Measurements from ENCODE around the gene CARD6.
"Not testable (repeated sequence)": the region's sequence is repeated elsewhere in the genome, so short reads cannot be mapped to it uniquely, and the experiment has no call there.

The CARD6 gene

GRCh38 chr5:40895440-40896425 is 54.6 kb downstream of the CARD6 start:
- not testable (repeated sequence) for H3K9me3 ChIP-seq (ENCODE audit: insufficient read depth, low read depth, low read length); H3K18ac ChIP-seq (ENCODE audit: low read length); H2AK5ac ChIP-seq (ENCODE audit: low read length); H3K4me1 ChIP-seq (ENCODE audit: control insufficient read depth in 1 of 2, insufficient read depth in 2 of 2, low read length in 2 of 2); H3K36me3 ChIP-seq (ENCODE audit: control insufficient read depth in 1 of 2, insufficient read depth in 2 of 2, low read length in 2 of 2); H3K4me2 ChIP-seq (ENCODE audit: low read length); H3K9ac ChIP-seq (ENCODE audit: low read length); H2BK12ac ChIP-seq (ENCODE audit: low read length); H3K14ac ChIP-seq (ENCODE audit: low read length); H3K79me1 ChIP-seq (ENCODE audit: low read length); H4K91ac ChIP-seq (ENCODE audit: low read depth, low read length); H4K12ac ChIP-seq (ENCODE audit: low read depth, low read length); H3K79me2 ChIP-seq (ENCODE audit: control insufficient read depth, insufficient read depth, low read length, poor library complexity); DNase-seq; H3K23ac ChIP-seq (ENCODE audit: low read length); H3K4ac ChIP-seq (ENCODE audit: low read depth, low read length); H2BK120ac ChIP-seq (ENCODE audit: insufficient read depth, low read length, poor library complexity); H3K27ac ChIP-seq (ENCODE audit: low read depth, low read length); H4K8ac ChIP-seq (ENCODE audit: low read depth, low read length); H2BK5ac ChIP-seq (ENCODE audit: low read depth, low read length, poor library complexity); H2AFZ ChIP-seq (ENCODE audit: insufficient read depth, low read length, poor library complexity); H3K27me3 ChIP-seq (ENCODE audit: insufficient read depth, low read length); H3K4me3 ChIP-seq (ENCODE audit: low read depth, low read length)
- no CpG with 5 or more reads among the region's 10 CpGs for WGBS (ENCODE audit: extremely low coverage, insufficient coverage, insufficient read length)

DNA sequence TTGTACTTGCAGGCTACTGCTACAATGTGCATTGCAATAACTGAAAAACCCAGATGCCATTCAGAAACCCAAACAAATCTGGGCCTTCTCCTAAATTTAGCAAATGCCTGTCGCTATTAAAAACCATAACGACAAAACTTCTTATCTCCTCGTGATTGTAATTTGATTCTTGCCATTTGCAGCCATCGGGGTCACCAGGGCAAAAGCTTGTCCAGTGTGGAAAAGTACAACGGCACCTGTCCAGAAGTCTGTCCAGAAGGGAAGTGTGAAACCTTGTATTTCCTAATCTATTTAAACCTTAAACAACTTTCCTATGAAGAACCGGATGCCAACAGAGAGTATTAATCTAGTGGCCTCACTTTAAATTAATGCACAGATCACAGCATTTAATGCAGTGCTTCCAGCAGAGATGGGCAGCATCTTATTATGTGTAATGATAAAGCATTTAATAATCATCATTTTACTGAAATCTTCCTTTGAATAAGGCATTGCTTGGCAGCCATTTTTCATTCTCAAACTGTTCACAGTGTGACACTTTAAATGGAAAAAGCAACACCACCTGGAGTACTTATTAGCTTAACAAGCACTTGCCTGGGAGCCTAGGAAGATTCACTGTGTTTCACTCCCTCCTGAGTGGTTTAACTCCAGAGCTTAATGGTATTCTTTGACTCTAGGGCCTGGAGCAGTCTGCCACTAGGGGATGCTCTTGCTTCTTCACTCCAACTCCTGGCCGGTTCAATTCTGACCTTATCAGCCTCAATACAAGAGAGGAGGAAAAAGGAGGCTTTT is 63.2 kb downstream of the CARD6 start:
- no peak overlapping the region for H2BK12ac ChIP-seq (ENCODE audit: low read length)
- H4K8ac ChIP-seq (ENCODE audit: low read depth, low read length): no peak overlapping the region
- H3K9ac ChIP-seq (ENCODE audit: low read length): no peak overlapping the region
- H2AK5ac ChIP-seq (ENCODE audit: low read length): no peak overlapping the region
- WGBS (ENCODE audit: extremely low coverage, insufficient coverage, insufficient read length): no CpG with 5 or more reads among the region's 7 CpGs
- no peaks in the 10 kb centered on the region for H3K27me3 ChIP-seq (ENCODE audit: insufficient read depth, low read length)
- H3K79me2 ChIP-seq (ENCODE audit: control insufficient read depth, insufficient read depth, low read length, poor library complexity): no peaks in the 10 kb centered on the region
- H3K18ac ChIP-seq (ENCODE audit: low read length): no peak overlapping the region
- no peak overlapping the region for H3K4ac ChIP-seq (ENCODE audit: low read depth, low read length)
- H3K4me3 ChIP-seq (ENCODE audit: low read depth, low read length): no peak overlapping the region
- H4K91ac ChIP-seq (ENCODE audit: low read depth, low read length): no peak overlapping the region
- no peaks in the 10 kb centered on the region for H3K79me1 ChIP-seq (ENCODE audit: low read length)
- H3K27ac ChIP-seq (ENCODE audit: low read depth, low read length): no peak overlapping the region
- DNase-seq: peak; percentile 41 to 82
- H4K12ac ChIP-seq (ENCODE audit: low read depth, low read length): no peak overlapping the region
- H3K23ac ChIP-seq (ENCODE audit: low read length): no peak overlapping the region
- no peaks in the 10 kb centered on the region for H3K9me3 ChIP-seq (ENCODE audit: insufficient read depth, low read depth, low read length)
- no peak overlapping the region for H2AFZ ChIP-seq (ENCODE audit: insufficient read depth, low read length, poor library complexity)
- H2BK120ac ChIP-seq (ENCODE audit: insufficient read depth, low read length, poor library complexity): no peak overlapping the region
- no peak overlapping the region for H2BK5ac ChIP-seq (ENCODE audit: low read depth, low read length, poor library complexity)
- H3K4me1 ChIP-seq (ENCODE audit: control insufficient read depth in 1 of 2, insufficient read depth in 2 of 2, low read length in 2 of 2): no peaks in the 10 kb centered on the region
- H3K4me2 ChIP-seq (ENCODE audit: low read length): no peak overlapping the region
- H3K14ac ChIP-seq (ENCODE audit: low read length): no peak overlapping the region
- no peaks in the 10 kb centered on the region for H3K36me3 ChIP-seq (ENCODE audit: control insufficient read depth in 1 of 2, insufficient read depth in 2 of 2, low read length in 2 of 2)

GRCh38 chr5:40904994-40905306 is 63.8 kb downstream of the CARD6 start:
- WGBS (ENCODE audit: extremely low coverage, insufficient coverage, insufficient read length): no CpG with 5 or more reads among the region's 2 CpGs
- H3K4me1 ChIP-seq (ENCODE audit: control insufficient read depth in 1 of 2, insufficient read depth in 2 of 2, low read length in 2 of 2): no peaks in the 10 kb centered on the region

GRCh38 chr5:40906351-40906751 is 65.2 kb downstream of the CARD6 start:
- no peaks in the 10 kb centered on the region for H3K79me1 ChIP-seq (ENCODE audit: low read length)
- no peak overlapping the region for H2AK5ac ChIP-seq (ENCODE audit: low read length)
- no peak overlapping the region for H2BK5ac ChIP-seq (ENCODE audit: low read depth, low read length, poor library complexity)
- H3K14ac ChIP-seq (ENCODE audit: low read length): no peak overlapping the region
- H3K18ac ChIP-seq (ENCODE audit: low read length): no peak overlapping the region
- no peak overlapping the region for H3K9ac ChIP-seq (ENCODE audit: low read length)
- H2BK12ac ChIP-seq (ENCODE audit: low read length): no peak overlapping the region
- H3K4ac ChIP-seq (ENCODE audit: low read depth, low read length): no peak overlapping the region
- no peaks in the 10 kb centered on the region for H3K79me2 ChIP-seq (ENCODE audit: control insufficient read depth, insufficient read depth, low read length, poor library complexity)
- H4K8ac ChIP-seq (ENCODE audit: low read depth, low read length): no peak overlapping the region
- no peak overlapping the region for H4K12ac ChIP-seq (ENCODE audit: low read depth, low read length)
- no CpG with 5 or more reads among the region's 1 CpG for WGBS (ENCODE audit: extremely low coverage, insufficient coverage, insufficient read length)
- no peak overlapping the region for H4K91ac ChIP-seq (ENCODE audit: low read depth, low read length)
- H3K4me3 ChIP-seq (ENCODE audit: low read depth, low read length): no peak overlapping the region
- H3K4me2 ChIP-seq (ENCODE audit: low read length): no peak overlapping the region
- no peaks in the 10 kb centered on the region for H3K9me3 ChIP-seq (ENCODE audit: insufficient read depth, low read depth, low read length)
- no peak overlapping the region for H2BK120ac ChIP-seq (ENCODE audit: insufficient read depth, low read length, poor library complexity)
- H3K36me3 ChIP-seq (ENCODE audit: control insufficient read depth in 1 of 2, insufficient read depth in 2 of 2, low read length in 2 of 2): no peaks in the 10 kb centered on the region
- no peak for DNase-seq
- H2AFZ ChIP-seq (ENCODE audit: insufficient read depth, low read length, poor library complexity): no peak overlapping the region
- no peak overlapping the region for H3K23ac ChIP-seq (ENCODE audit: low read length)
- H3K27ac ChIP-seq (ENCODE audit: low read depth, low read length): no peak overlapping the region
- H3K27me3 ChIP-seq (ENCODE audit: insufficient read depth, low read length): no peaks in the 10 kb centered on the region
- H3K4me1 ChIP-seq (ENCODE audit: control insufficient read depth in 1 of 2, insufficient read depth in 2 of 2, low read length in 2 of 2): no peaks in the 10 kb centered on the region

More at GRCh38 chr5:40904994-40905306, 63.8 kb downstream of the CARD6 start:
- no peaks in the 10 kb centered on the region for H3K79me2 ChIP-seq (ENCODE audit: control insufficient read depth, insufficient read depth, low read length, poor library complexity)
- DNase-seq: no peak
- no peak overlapping the region for H3K9ac ChIP-seq (ENCODE audit: low read length)
- H3K14ac ChIP-seq (ENCODE audit: low read length): no peak overlapping the region
- H2AFZ ChIP-seq (ENCODE audit: insufficient read depth, low read length, poor library complexity): no peak overlapping the region
- no peak overlapping the region for H4K8ac ChIP-seq (ENCODE audit: low read depth, low read length)
- H3K18ac ChIP-seq (ENCODE audit: low read length): no peak overlapping the region
- H3K4ac ChIP-seq (ENCODE audit: low read depth, low read length): no peak overlapping the region
- no peak overlapping the region for H4K91ac ChIP-seq (ENCODE audit: low read depth, low read length)
- no peak overlapping the region for H3K4me3 ChIP-seq (ENCODE audit: low read depth, low read length)
- H4K12ac ChIP-seq (ENCODE audit: low read depth, low read length): no peak overlapping the region
- no peaks in the 10 kb centered on the region for H3K27me3 ChIP-seq (ENCODE audit: insufficient read depth, low read length)
- no peaks in the 10 kb centered on the region for H3K9me3 ChIP-seq (ENCODE audit: insufficient read depth, low read depth, low read length)
- no peak overlapping the region for H3K23ac ChIP-seq (ENCODE audit: low read length)
- no peak overlapping the region for H2BK120ac ChIP-seq (ENCODE audit: insufficient read depth, low read length, poor library complexity)
- H2AK5ac ChIP-seq (ENCODE audit: low read length): no peak overlapping the region
- H3K27ac ChIP-seq (ENCODE audit: low read depth, low read length): no peak overlapping the region
- no peaks in the 10 kb centered on the region for H3K79me1 ChIP-seq (ENCODE audit: low read length)
- H3K36me3 ChIP-seq (ENCODE audit: control insufficient read depth in 1 of 2, insufficient read depth in 2 of 2, low read length in 2 of 2): no peaks in the 10 kb centered on the region
- H3K4me2 ChIP-seq (ENCODE audit: low read length): no peak overlapping the region
- no peak overlapping the region for H2BK12ac ChIP-seq (ENCODE audit: low read length)
- H2BK5ac ChIP-seq (ENCODE audit: low read depth, low read length, poor library complexity): no peak overlapping the region
